ENCODE measurements around the gene ITGAE. TPM values are rescaled to one million over a fixed set of nuclear protein-coding genes. Genes with fewer than 3 reads are reported as not detected.
A peak's percentile ranks its signal among the peaks of the same experiment; 100 is the strongest.
"Not testable (repeated sequence)": the region's sequence is repeated elsewhere in the genome, so short reads cannot be mapped to it uniquely, and the experiment has no call there.

Gene ITGAE
- total RNA-seq, 1 donor from 2014 or later = 17.1 TPM

- H3K4me3 ChIP-seq (ENCODE audit: low read depth, low read length) = peak within 1 kb of the TSS; percentile 93
- peak; percentile 96 for TF ChIP-seq CTCF (IDR thresholded peaks at IDR 0.05; ENCODE audit: insufficient read depth, low read length, severe bottlenecking)
- no peaks in the 10 kb centered on the region for H3K27me3 ChIP-seq (ENCODE audit: control insufficient read depth, insufficient read depth, low read length)
- peak; percentile 76 for DNase-seq (ENCODE audit: low read depth)
- peaks cover 7% of the 10 kb centered on the region for H3K36me3 ChIP-seq (ENCODE audit: control insufficient read depth, insufficient read depth, low read length)
- no peak for FAIRE-seq
These were observed 44.8 kb upstream of the ITGAE start, which contains the start of gene NCBP3 for GRCh38 chr17:3845621-3846436. NCBP3 (minus strand) TSS chr17:3846246; CDS start chr17:3846223, 23 bp downstream.

GRCh38 chr17:3845291-3845620 lies 44.3 kb upstream of the ITGAE start:
- Histone ChIP-seq H3K27me3 (ENCODE audit: control insufficient read depth, insufficient read depth, low read length) (no peaks in the 10 kb centered on the region), H3K36me3 (ENCODE audit: control insufficient read depth, insufficient read depth, low read length) (peaks cover 7% of the 10 kb centered on the region), H3K4me3 (ENCODE audit: low read depth, low read length) (peak overlapping the region; percentile 93)
- DNase-seq (ENCODE audit: low read depth) (peak; percentile 13), FAIRE-seq (no peak)
- TF ChIP-seq CTCF (IDR thresholded peaks at IDR 0.05; ENCODE audit: insufficient read depth, low read length, severe bottlenecking) = no peak

GRCh38 chr17:3844556-3844955 lies 43.6 kb upstream of the ITGAE start:
- not testable (repeated sequence) for H3K4me3 ChIP-seq (ENCODE audit: low read depth, low read length); H3K36me3 ChIP-seq (ENCODE audit: control insufficient read depth, insufficient read depth, low read length); DNase-seq (ENCODE audit: low read depth); FAIRE-seq; H3K27me3 ChIP-seq (ENCODE audit: control insufficient read depth, insufficient read depth, low read length)

GRCh38 chr17:3843935-3844516 lies 43.0 kb upstream of the ITGAE start:
- no peak overlapping the region for H3K4me3 ChIP-seq (ENCODE audit: low read depth, low read length)
- peak; percentile 81 for TF ChIP-seq CTCF (IDR thresholded peaks at IDR 0.05; ENCODE audit: insufficient read depth, low read length, severe bottlenecking)
- H3K36me3 ChIP-seq (ENCODE audit: control insufficient read depth, insufficient read depth, low read length) = peaks cover 8% of the 10 kb centered on the region
- FAIRE-seq = peak; percentile 92
- H3K27me3 ChIP-seq (ENCODE audit: control insufficient read depth, insufficient read depth, low read length) = no peaks in the 10 kb centered on the region
- DNase-seq (ENCODE audit: low read depth) = peak; percentile 55

GRCh38 chr17:3838206-3838605 lies 37.2 kb upstream of the ITGAE start:
- peak; percentile 5 for DNase-seq (ENCODE audit: low read depth)
- H3K36me3 ChIP-seq (ENCODE audit: control insufficient read depth, insufficient read depth, low read length) = peaks cover 18% of the 10 kb centered on the region
- no peak for TF ChIP-seq CTCF (IDR thresholded peaks at IDR 0.05; ENCODE audit: insufficient read depth, low read length, severe bottlenecking)
- FAIRE-seq = peak; percentile 23
- no peaks in the 10 kb centered on the region for H3K27me3 ChIP-seq (ENCODE audit: control insufficient read depth, insufficient read depth, low read length)
- no peak overlapping the region for H3K4me3 ChIP-seq (ENCODE audit: low read depth, low read length)

GRCh38 chr17:3836551-3836950 lies 35.6 kb upstream of the ITGAE start:
- TF ChIP-seq CTCF (IDR thresholded peaks at IDR 0.05; ENCODE audit: insufficient read depth, low read length, severe bottlenecking) = no peak
- FAIRE-seq (no peak), DNase-seq (ENCODE audit: low read depth) (no peak)
- H3K4me3 ChIP-seq (ENCODE audit: low read depth, low read length) = no peak overlapping the region
- H3K27me3 ChIP-seq (ENCODE audit: control insufficient read depth, insufficient read depth, low read length) = no peaks in the 10 kb centered on the region
- H3K36me3 ChIP-seq (ENCODE audit: control insufficient read depth, insufficient read depth, low read length) = peaks cover 16% of the 10 kb centered on the region

Data from bronchial epithelial cell (primary cell).